Activated CD4-positive, alpha-beta T cell treated with anti-CD3 and anti-CD28 coated beads, Interleukin-2, amount 10 ng/mL, durations not matched to agents 7 days and 5 days (primary cell): ENCODE data around the gene FSTL1. TPM values are rescaled to one million over a fixed set of nuclear protein-coding genes. Genes with fewer than 3 reads are reported as not detected.
"Not testable (repeated sequence)": the region's sequence is repeated elsewhere in the genome, so short reads cannot be mapped to it uniquely, and the experiment has no call there.

Experiments used
- CTCF ChIA-PET: fragments of 350-600 bp; sonication (Branson Sonifier 250); formaldehyde crosslinking; loops from one replicate; lab custom pipeline; 2021; ENCODE audit warnings: antibody characterized with exemption; lab: Charles Lee
- POLR2A ChIA-PET: fragments of 350-600 bp; sonication (Branson Sonifier 250); formaldehyde crosslinking; loops from one replicate; lab custom pipeline; 2021; ENCODE audit warnings: antibody characterized with exemption; lab: Charles Lee
- DNase-seq: peaks from one replicate; pipeline ENCODE4 v3.0.0-alpha.2; 2020
- H3K27ac Mint-ChIP-seq: one replicate; pipeline ENCODE4 v1.8.0; 2021; ENCODE audit warnings: mild to moderate bottlenecking, moderate library complexity, mixed read lengths
- H3K27me3 Mint-ChIP-seq: one replicate; pipeline ENCODE4 v1.8.0; 2021; ENCODE audit warnings: mixed read lengths
- H3K36me3 Mint-ChIP-seq: one replicate; pipeline ENCODE4 v1.8.0; 2021; ENCODE audit warnings: low read depth, mixed read lengths
- H3K4me1 Mint-ChIP-seq: one replicate; pipeline ENCODE4 v1.8.0; 2021; ENCODE audit warnings: mixed read lengths
- H3K4me3 Mint-ChIP-seq: one replicate; pipeline ENCODE4 v1.8.0; 2021; ENCODE audit warnings: mild to moderate bottlenecking, moderate library complexity, mixed read lengths
- H3K9me3 Mint-ChIP-seq: one replicate; pipeline ENCODE4 v1.8.0; 2021; ENCODE audit warnings: mixed read lengths
- total RNA-seq, 2 experiments: library from RNA; stranded (reverse); gene quantifications; one replicate each; pipeline ENCODE4 v1.2.3, GENCODE V29; 2021

The FSTL1 gene
- total RNA-seq, 2 experiments from 2014 or later = 0.35 to 0.37 TPM

DNA sequence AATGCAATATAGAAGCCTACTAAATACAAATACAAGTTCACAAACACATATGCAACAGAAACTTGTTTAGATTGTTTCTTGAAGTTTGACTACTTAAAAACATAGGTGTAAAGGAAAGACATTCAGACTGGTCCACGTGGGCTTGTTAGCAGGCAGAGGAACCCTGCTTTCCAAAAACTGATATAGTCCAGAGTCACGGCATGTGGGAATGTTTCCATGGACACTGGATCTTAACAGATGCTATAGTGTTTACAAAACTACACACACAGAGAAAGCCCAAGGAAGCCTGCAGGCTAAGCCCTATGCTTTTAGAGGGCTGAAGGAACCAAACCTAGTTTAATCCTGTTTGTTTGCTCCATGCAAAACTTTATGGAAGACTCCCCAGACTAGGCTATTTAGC, 56.4 kb downstream of the FSTL1 start:
- ChIA-PET CTCF (no interaction called here), POLR2A (no interaction called here)
- H3K27me3 Mint-ChIP-seq = peaks cover 4% of the 10 kb centered on the region

DNA sequence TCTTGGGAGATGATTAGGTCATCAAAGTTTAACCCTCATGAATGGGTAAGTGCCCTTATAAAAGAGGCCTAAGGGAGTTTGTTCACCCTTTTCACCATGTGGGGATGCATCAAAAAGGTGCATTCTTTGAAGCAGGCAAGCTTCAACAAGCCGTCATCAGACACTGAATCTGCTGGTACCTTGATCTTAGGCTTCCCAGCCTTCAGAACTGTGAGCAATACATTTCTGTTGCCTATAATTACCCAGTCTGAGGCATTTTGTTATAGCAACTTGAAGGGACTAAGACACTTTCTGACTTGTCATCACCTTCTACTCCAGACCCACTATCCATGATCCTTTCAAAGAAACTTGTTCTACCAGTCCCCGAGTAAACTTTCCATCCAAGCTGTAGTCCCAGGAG, 57.0 kb downstream of the FSTL1 start:
- no peaks in the 10 kb centered on the region for H3K4me1 Mint-ChIP-seq
- H3K9me3 Mint-ChIP-seq = no peaks in the 10 kb centered on the region
- no peaks in the 10 kb centered on the region for H3K36me3 Mint-ChIP-seq
- H3K27me3 Mint-ChIP-seq = peaks cover 4% of the 10 kb centered on the region
- POLR2A ChIA-PET = no interaction called here
- CTCF ChIA-PET = no interaction called here
- no peak overlapping the region for H3K27ac Mint-ChIP-seq
- H3K4me3 Mint-ChIP-seq = no peak overlapping the region
- no peak for DNase-seq

More for the DNA sequence above, 56.4 kb downstream of the FSTL1 start:
- Mint-ChIP-seq H3K27ac (no peak overlapping the region), H3K36me3 (no peaks in the 10 kb centered on the region), H3K4me3 (no peak overlapping the region), H3K4me1 (no peaks in the 10 kb centered on the region), H3K9me3 (no peaks in the 10 kb centered on the region)
- DNase-seq = no peak

- Mint-ChIP-seq H3K4me1 (no peaks in the 10 kb centered on the region), H3K36me3 (no peaks in the 10 kb centered on the region), H3K27ac (no peak overlapping the region), H3K4me3 (no peak overlapping the region), H3K9me3 (no peaks in the 10 kb centered on the region), H3K27me3 (peaks cover 4% of the 10 kb centered on the region)
- ChIA-PET CTCF (no interaction called here), POLR2A (no interaction called here)
- no peak for DNase-seq
Observed at GRCh38 chr3:120393243-120393642, 57.5 kb downstream of the FSTL1 start.

DNA sequence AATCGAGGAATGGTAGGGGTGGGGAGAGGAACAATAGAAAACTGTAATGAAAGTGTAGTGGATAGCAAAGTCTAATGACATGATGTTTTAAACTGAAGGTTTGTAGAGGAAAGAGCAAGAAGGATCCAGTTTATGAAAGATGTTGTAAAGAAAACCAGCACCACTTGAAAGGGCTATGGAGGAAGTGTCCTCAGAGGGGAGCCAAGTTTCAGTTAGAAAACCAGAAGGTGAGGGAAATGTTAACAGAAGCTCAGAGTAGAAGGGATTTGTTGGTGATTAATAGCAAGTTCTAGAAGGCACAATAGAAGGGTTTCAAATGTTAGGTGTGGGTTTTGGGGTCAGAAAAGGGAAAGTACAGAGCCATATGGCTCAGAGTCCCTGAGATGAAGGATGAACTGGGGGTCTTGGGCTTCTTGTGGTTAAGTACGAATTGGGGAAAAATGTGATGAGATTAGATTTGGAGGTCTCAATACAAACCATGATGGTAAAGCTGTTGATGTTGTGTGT, 67.8 kb downstream of the FSTL1 start:
- no peaks in the 10 kb centered on the region for H3K4me1 Mint-ChIP-seq
- CTCF ChIA-PET = no interaction called here
- POLR2A ChIA-PET = no interaction called here
- no peak for DNase-seq
- H3K4me3 Mint-ChIP-seq = no peak overlapping the region
- H3K9me3 Mint-ChIP-seq = no peaks in the 10 kb centered on the region
- no peaks in the 10 kb centered on the region for H3K27me3 Mint-ChIP-seq
- no peaks in the 10 kb centered on the region for H3K36me3 Mint-ChIP-seq
- H3K27ac Mint-ChIP-seq = no peak overlapping the region

DNA sequence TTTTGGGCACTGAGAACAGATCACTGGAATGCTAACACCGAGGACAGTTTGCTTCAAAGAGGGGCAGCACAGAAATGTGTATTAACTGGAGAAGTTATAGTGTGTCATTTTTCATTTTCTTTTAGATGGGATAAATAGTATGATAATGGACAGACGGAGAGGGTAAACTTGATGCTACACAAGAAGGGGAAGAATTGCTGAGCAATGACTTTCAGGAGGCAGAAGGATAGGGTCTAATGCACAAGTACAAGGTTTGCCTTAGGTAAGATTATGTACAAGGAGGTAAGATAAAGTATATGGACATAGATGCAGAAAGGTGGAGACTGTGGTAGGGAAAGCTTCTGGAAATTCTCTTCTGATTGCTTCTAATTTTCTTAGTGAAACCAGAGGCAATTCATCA, 69.3 kb downstream of the FSTL1 start:
- ChIA-PET CTCF (no interaction called here), POLR2A (no interaction called here)
- Mint-ChIP-seq H3K36me3 (no peaks in the 10 kb centered on the region), H3K4me1 (no peaks in the 10 kb centered on the region), H3K27ac (no peak overlapping the region), H3K4me3 (no peak overlapping the region), H3K9me3 (no peaks in the 10 kb centered on the region), H3K27me3 (no peaks in the 10 kb centered on the region)
- DNase-seq = no peak

- CTCF ChIA-PET, POLR2A ChIA-PET: not testable (repeated sequence)
Observed at GRCh38 chr3:120377948-120378347, 72.8 kb downstream of the FSTL1 start.

DNA sequence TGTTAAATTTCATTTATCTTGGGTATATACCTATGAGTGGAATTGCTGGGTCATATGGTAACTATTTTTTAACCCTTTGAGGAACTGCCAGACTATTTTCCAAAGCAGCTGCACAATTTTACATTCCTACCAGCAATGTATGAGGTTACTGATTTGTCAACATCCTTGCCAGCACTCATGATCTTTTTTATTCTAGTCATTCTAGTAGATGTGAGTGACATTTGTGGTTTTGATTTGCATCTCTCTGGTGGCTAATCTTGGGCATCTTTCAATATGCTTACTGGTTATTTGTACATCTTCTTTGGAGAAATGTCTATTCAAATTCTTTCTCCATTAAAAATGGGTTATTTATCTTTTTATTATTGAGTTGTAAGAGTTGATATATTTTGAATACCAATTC, 80.3 kb downstream of the FSTL1 start:
- no peak overlapping the region for H3K27ac Mint-ChIP-seq
- H3K36me3 Mint-ChIP-seq = no peaks in the 10 kb centered on the region
- H3K9me3 Mint-ChIP-seq = no peaks in the 10 kb centered on the region
- no peak for DNase-seq
- no peaks in the 10 kb centered on the region for H3K4me1 Mint-ChIP-seq
- POLR2A ChIA-PET = no interaction called here
- peaks cover 32% of the 10 kb centered on the region for H3K27me3 Mint-ChIP-seq
- CTCF ChIA-PET = interaction anchor here (0.6 to 1.5 kb wide), 2 partner anchors 10 to 1531 kb away, joined by 3 read pairs; no protein-coding TSS in a partner anchor
- no peak overlapping the region for H3K4me3 Mint-ChIP-seq

More at GRCh38 chr3:120377948-120378347, 72.8 kb downstream of the FSTL1 start:
- H3K27ac Mint-ChIP-seq, DNase-seq, H3K27me3 Mint-ChIP-seq, H3K36me3 Mint-ChIP-seq, H3K4me3 Mint-ChIP-seq, H3K9me3 Mint-ChIP-seq, H3K4me1 Mint-ChIP-seq: not testable (repeated sequence)

- H3K27ac Mint-ChIP-seq = no peak overlapping the region
- CTCF ChIA-PET = interaction anchor here (0.6 to 1.5 kb wide), 2 partner anchors 9 to 561 kb away, joined by 3 read pairs; no protein-coding TSS in a partner anchor
- no peaks in the 10 kb centered on the region for H3K9me3 Mint-ChIP-seq
- POLR2A ChIA-PET = no interaction called here
- no peaks in the 10 kb centered on the region for H3K36me3 Mint-ChIP-seq
- H3K4me1 Mint-ChIP-seq = no peaks in the 10 kb centered on the region
- DNase-seq = no peak
- H3K4me3 Mint-ChIP-seq = no peak overlapping the region
- peaks cover 44% of the 10 kb centered on the region for H3K27me3 Mint-ChIP-seq
Observed at GRCh38 chr3:120369037-120369467, 81.7 kb downstream of the FSTL1 start.

- no peaks in the 10 kb centered on the region for H3K9me3 Mint-ChIP-seq
- no peaks in the 10 kb centered on the region for H3K36me3 Mint-ChIP-seq
- CTCF ChIA-PET = no interaction called here
- POLR2A ChIA-PET = no interaction called here
- H3K4me1 Mint-ChIP-seq = no peaks in the 10 kb centered on the region
- no peak for DNase-seq
- H3K4me3 Mint-ChIP-seq = no peak overlapping the region
- H3K27ac Mint-ChIP-seq = no peak overlapping the region
- peaks cover 44% of the 10 kb centered on the region for H3K27me3 Mint-ChIP-seq
Observed at GRCh38 chr3:120368172-120368571, 82.6 kb downstream of the FSTL1 start.

GRCh38 chr3:120364821-120365220, 86.0 kb downstream of the FSTL1 start:
- H3K36me3 Mint-ChIP-seq = no peaks in the 10 kb centered on the region
- peaks cover 28% of the 10 kb centered on the region for H3K27me3 Mint-ChIP-seq
- H3K27ac Mint-ChIP-seq = no peak overlapping the region
- ChIA-PET POLR2A (no interaction called here), CTCF (no interaction called here)
- H3K9me3 Mint-ChIP-seq = no peaks in the 10 kb centered on the region
- H3K4me3 Mint-ChIP-seq = no peak overlapping the region
- no peaks in the 10 kb centered on the region for H3K4me1 Mint-ChIP-seq
- no peak for DNase-seq

DNA sequence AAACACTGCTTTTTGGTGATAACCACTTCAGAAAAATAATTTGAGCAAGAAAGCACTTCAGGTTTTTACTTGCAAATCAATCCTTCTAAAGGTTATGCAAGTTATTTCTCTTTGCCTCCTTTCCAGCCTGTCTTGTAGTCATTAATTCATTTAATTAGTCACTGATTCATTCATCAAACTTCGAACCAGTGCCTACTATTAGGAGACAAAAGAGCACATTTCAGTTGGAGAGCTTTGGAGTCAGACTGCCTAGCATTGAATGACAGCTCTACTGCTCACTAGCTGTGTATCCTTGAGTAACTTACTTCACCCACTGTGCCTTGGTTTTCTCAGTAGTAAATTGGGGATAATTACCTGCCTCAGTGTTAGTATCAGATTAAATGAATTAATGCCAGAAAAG, 86.7 kb downstream of the FSTL1 start:
- ChIA-PET POLR2A (interaction anchor here (0.5 kb wide), 1 partner anchor 271 kb away, joined by 3 read pairs; no protein-coding TSS in a partner anchor), CTCF (interaction anchor here (0.5 to 0.6 kb wide), 2 partner anchors 215 to 445 kb away, joined by 3 read pairs; no protein-coding TSS in a partner anchor)
- Mint-ChIP-seq H3K27me3 (peaks cover 28% of the 10 kb centered on the region), H3K36me3 (no peaks in the 10 kb centered on the region), H3K4me3 (no peak overlapping the region), H3K9me3 (no peaks in the 10 kb centered on the region), H3K27ac (no peak overlapping the region), H3K4me1 (no peaks in the 10 kb centered on the region)
- no peak for DNase-seq

DNA sequence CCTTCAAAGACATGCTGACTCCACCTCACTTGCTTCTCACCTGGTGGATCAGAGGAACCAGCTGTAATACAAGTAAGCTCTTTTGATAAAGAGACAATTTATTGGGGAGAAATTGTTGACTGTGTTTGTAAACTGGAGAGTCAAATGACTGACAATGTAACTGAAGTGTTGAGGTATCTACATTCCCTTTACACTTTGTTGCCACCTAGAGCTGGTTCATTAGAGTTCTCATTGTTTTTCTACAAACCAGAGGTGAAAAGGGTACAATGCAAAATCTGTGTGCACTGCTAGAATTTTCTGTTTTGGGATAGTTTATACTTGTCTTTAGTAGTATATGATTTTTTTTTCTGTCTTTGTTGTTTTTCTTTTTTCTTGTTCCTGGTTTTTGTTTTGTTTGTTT, 93.0 kb downstream of the FSTL1 start:
- Mint-ChIP-seq H3K27ac (no peak overlapping the region), H3K27me3 (peaks cover 42% of the 10 kb centered on the region), H3K4me1 (no peaks in the 10 kb centered on the region), H3K9me3 (no peaks in the 10 kb centered on the region), H3K36me3 (no peaks in the 10 kb centered on the region), H3K4me3 (no peak overlapping the region)
- no peak for DNase-seq
- POLR2A ChIA-PET = no interaction called here
- CTCF ChIA-PET = interaction anchor here (1.4 kb wide), 1 partner anchor 9 kb away, joined by 3 read pairs; no protein-coding TSS in a partner anchor

DNA sequence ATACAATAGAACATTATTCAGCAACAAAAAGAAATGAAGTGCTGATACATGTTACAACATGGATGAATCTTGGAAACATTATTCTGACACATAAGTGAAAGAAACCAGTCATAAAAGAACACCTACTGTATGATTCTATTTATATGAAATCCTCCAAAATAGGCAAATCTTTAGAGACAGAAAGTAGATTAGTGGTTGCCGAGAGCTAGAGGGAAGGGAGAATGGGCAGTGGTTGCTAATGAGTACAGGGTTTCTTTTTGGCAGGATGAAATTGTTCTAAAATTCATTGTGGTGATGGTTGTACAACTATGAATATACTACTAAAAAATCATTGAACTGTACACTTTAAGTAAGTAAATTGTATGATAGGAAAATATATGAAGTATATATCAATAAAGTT, 95.3 kb downstream of the FSTL1 start:
- Mint-ChIP-seq H3K36me3 (no peaks in the 10 kb centered on the region), H3K27ac (no peak overlapping the region), H3K9me3 (no peaks in the 10 kb centered on the region), H3K27me3 (peaks cover 47% of the 10 kb centered on the region), H3K4me1 (no peaks in the 10 kb centered on the region), H3K4me3 (no peak overlapping the region)
- ChIA-PET POLR2A (no interaction called here), CTCF (no interaction called here)
- DNase-seq = no peak

- Mint-ChIP-seq H3K4me1 (peaks cover 9% of the 10 kb centered on the region), H3K4me3 (no peak overlapping the region), H3K36me3 (no peaks in the 10 kb centered on the region), H3K27ac (no peak overlapping the region), H3K9me3 (no peaks in the 10 kb centered on the region), H3K27me3 (peaks cover 47% of the 10 kb centered on the region)
- DNase-seq = no peak
- ChIA-PET CTCF (no interaction called here), POLR2A (no interaction called here)
Observed at GRCh38 chr3:120353463-120353862, 97.3 kb downstream of the FSTL1 start.
